HL-60 (cell line): ENCODE measurements around the gene KRT31.
"Not testable (repeated sequence)": the region's sequence is repeated elsewhere in the genome, so short reads cannot be mapped to it uniquely, and the experiment has no call there.

Experiments used
- DNase-seq, 2 experiments: peaks; one replicate each; pipeline ENCODE4 v3.0.0-alpha.2; 2010 to 2020; ENCODE audit warnings: low read depth in 1 of 2, low spot score in 1 of 2
- H3K27ac ChIP-seq: fragments of 250-450 bp; sonication (Bioruptor Pico); replicated peaks from 2 replicates; pipeline ENCODE4 v1.5.1; 2020; ENCODE audit warnings: mild to moderate bottlenecking, moderate library complexity
- H3K27me3 ChIP-seq: fragments of 250-450 bp; sonication (Bioruptor Pico); 2 replicates; pipeline ENCODE4 v1.5.1; 2021; ENCODE audit warnings: mild to moderate bottlenecking, moderate library complexity; ENCODE audit not compliant: insufficient read depth, poor library complexity, severe bottlenecking
- H3K4me3 ChIP-seq: replicated peaks from 2 replicates; pipeline ENCODE4 v1.5.1; 2011; ENCODE audit warnings: mild to moderate bottlenecking, control low read depth, low read length; ENCODE audit not compliant: insufficient read depth
- CTCF ChIP-seq: IDR thresholded peaks from one replicate; pipeline ENCODE4 v1.5.1; 2011; ENCODE audit warnings: low read length, control low read depth, inconsistent platforms; ENCODE audit not compliant: insufficient read depth
- GABPA ChIP-seq: IDR thresholded peaks from 2 replicates; pipeline ENCODE4 v1.6.1; 2012; ENCODE audit warnings: low read depth
- POLR2AphosphoS5 ChIP-seq: IDR thresholded peaks from 2 replicates; pipeline ENCODE4 v1.6.1; 2012; ENCODE audit warnings: low read depth
- REST ChIP-seq: IDR thresholded peaks from 2 replicates; pipeline ENCODE4 v1.6.1; 2012; ENCODE audit warnings: low read depth; ENCODE audit not compliant: insufficient replicate concordance
- SPI1 ChIP-seq: IDR thresholded peaks from 2 replicates; pipeline ENCODE4 v1.6.1; 2012; ENCODE audit warnings: low read depth, mild to moderate bottlenecking, borderline replicate concordance

Gene KRT31

GRCh38 chr17:41424111-41424635 is 26.8 kb upstream of the KRT31 start, which contains the start of gene KRT37:
TSS of gene KRT37 (minus strand) at chr17:41424585. CDS start at chr17:41424523, 62 bp downstream.
- no peak for DNase-seq
- Histone ChIP-seq H3K27ac (no peak within 1 kb of the TSS), H3K27me3 (no peaks in the 10 kb centered on the region), H3K4me3 (no peak within 1 kb of the TSS)
- TF ChIP-seq POLR2AphosphoS5 = no peak
- TF ChIP-seq CTCF = no peak
- TF ChIP-seq GABPA = no peak
- TF ChIP-seq REST = no peak
- no peak for TF ChIP-seq SPI1

- not testable (repeated sequence) for H3K4me3 ChIP-seq, H3K27ac ChIP-seq, DNase-seq, H3K27me3 ChIP-seq
Measured at GRCh38 chr17:41422586-41422985, 25.2 kb upstream of the KRT31 start.

- Histone ChIP-seq H3K27me3 (no peaks in the 10 kb centered on the region), H3K4me3 (no peak overlapping the region), H3K27ac (no peak overlapping the region)
- no peak for DNase-seq
- TF ChIP-seq SPI1 (no peak), REST (no peak)
Measured at GRCh38 chr17:41421617-41422016, 24.2 kb upstream of the KRT31 start.

- no peak for DNase-seq
- no peak for TF ChIP-seq GABPA
- no peak for TF ChIP-seq POLR2AphosphoS5
- no peak for TF ChIP-seq REST
- no peak for TF ChIP-seq CTCF
- TF ChIP-seq SPI1 = no peak
- H3K27ac ChIP-seq = no peak overlapping the region
- no peak overlapping the region for H3K4me3 ChIP-seq
- H3K27me3 ChIP-seq = no peaks in the 10 kb centered on the region
Measured at GRCh38 chr17:41421116-41421515, 23.7 kb upstream of the KRT31 start.
